ENCODE data around the gene WWOX.

WWOX gene

DNA sequence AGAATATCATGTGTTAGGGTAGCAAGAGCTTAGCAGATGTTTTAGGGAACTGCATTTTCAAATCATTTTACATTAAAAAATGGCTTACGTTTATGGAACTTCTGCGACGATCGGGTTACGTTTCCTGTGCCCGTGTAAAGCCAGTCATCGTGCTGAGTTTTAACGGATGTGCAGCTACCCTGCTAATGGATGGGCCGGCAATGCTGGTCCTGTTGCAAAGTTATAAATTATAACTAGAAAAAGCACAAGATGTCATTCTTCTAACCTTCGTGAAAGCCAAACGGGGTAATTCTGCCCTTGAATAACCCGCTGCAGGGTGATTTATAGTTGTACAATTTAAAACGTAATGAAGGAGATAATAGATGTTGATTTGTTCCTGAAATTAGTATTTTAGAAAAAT is 339.2 kb downstream of the WWOX start:
- Histone ChIP-seq H3K9me3 (ENCODE audit: low read length) (no peaks in the 10 kb centered on the region), H2AFZ (ENCODE audit: low read depth, low read length) (no peak overlapping the region), H3K36me3 (ENCODE audit: insufficient read depth, low read length) (no peaks in the 10 kb centered on the region), H3K27me3 (ENCODE audit: insufficient read depth, low read length) (no peaks in the 10 kb centered on the region), H3K4me3 (ENCODE audit: low read length) (no peak overlapping the region), H3K4me1 (ENCODE audit: insufficient read depth, low read length) (no peaks in the 10 kb centered on the region)

- Histone ChIP-seq H3K4me3 (ENCODE audit: low read length) (no peak overlapping the region), H3K9me3 (ENCODE audit: low read length) (no peaks in the 10 kb centered on the region), H3K4me1 (ENCODE audit: insufficient read depth, low read length) (no peaks in the 10 kb centered on the region), H3K27me3 (ENCODE audit: insufficient read depth, low read length) (no peaks in the 10 kb centered on the region), H3K36me3 (ENCODE audit: insufficient read depth, low read length) (no peaks in the 10 kb centered on the region), H2AFZ (ENCODE audit: low read depth, low read length) (no peak overlapping the region)
Measured at GRCh38 chr16:78439646-78440045, 340.2 kb downstream of the WWOX start.

DNA sequence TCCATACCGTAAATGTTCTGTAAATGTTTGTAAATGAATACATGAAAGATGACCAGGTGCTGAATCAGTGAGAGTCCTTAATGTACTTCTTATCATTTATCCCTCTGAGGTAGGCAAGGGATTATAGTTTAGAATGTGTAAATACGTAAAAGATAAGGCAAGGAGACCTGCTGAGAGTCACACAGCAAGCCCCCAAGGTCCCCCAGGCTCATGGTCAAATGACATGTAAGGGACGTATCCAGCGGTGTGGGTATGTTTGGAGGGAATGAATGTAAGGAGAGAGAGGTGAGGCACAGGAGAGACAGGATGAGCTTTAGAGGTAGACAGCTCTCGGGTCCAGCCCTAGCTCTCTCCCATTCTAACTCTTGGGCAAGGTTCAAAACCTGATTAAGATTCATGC is 341.8 kb downstream of the WWOX start:
- H3K4me3 ChIP-seq (ENCODE audit: low read length) = no peak overlapping the region
- no peak overlapping the region for H2AFZ ChIP-seq (ENCODE audit: low read depth, low read length)
- no peaks in the 10 kb centered on the region for H3K4me1 ChIP-seq (ENCODE audit: insufficient read depth, low read length)
- no peaks in the 10 kb centered on the region for H3K36me3 ChIP-seq (ENCODE audit: insufficient read depth, low read length)
- no peaks in the 10 kb centered on the region for H3K9me3 ChIP-seq (ENCODE audit: low read length)
- no peaks in the 10 kb centered on the region for H3K27me3 ChIP-seq (ENCODE audit: insufficient read depth, low read length)

DNA sequence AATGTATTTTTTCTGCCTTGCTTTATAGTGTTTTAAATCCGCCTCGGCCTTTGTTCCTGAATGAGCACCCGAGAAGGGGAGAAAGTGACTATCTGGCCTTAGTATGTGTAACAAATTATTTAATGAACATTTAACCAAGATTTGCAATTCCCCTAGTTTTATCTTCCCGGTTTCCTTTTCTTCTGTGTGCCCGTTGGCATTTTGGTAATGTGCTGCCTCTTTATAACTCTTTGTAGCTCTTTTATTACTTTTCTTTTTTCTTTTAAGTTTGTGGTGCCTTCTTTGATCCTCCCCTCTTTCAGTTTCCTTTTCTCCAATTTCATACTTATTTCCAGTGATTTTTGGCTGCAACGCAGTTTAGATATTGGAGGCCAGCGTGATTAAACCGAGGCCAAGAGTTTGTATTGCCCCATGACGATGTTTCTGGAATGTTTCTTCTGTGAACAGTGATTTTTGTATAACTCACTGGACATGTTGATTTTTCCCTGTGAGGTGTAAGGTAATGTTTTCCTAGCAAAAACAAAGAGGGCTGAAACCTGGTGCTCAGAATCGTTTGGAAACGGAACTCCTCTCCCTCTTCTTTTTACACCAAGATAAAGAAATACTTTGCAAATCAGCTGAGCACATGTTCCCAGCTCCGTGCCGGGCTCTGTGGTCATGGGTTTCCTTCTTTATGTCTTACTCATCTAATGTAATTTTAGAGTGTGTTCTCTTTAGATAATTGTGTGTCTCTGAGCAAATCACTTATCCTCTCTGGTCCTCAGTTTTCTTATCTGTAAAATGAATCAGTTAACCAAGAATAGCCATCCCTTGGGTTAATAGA is 344.3 kb downstream of the WWOX start:
- H3K4me1 ChIP-seq (ENCODE audit: insufficient read depth, low read length) = no peaks in the 10 kb centered on the region
- no peak overlapping the region for H3K4me3 ChIP-seq (ENCODE audit: low read length)
- H3K27me3 ChIP-seq (ENCODE audit: insufficient read depth, low read length) = no peaks in the 10 kb centered on the region
- no peaks in the 10 kb centered on the region for H3K36me3 ChIP-seq (ENCODE audit: insufficient read depth, low read length)
- no peak overlapping the region for H2AFZ ChIP-seq (ENCODE audit: low read depth, low read length)
- no peaks in the 10 kb centered on the region for H3K9me3 ChIP-seq (ENCODE audit: low read length)

GRCh38 chr16:78445818-78446217 is 346.4 kb downstream of the WWOX start:
- Histone ChIP-seq H3K4me1 (ENCODE audit: insufficient read depth, low read length) (no peaks in the 10 kb centered on the region), H3K4me3 (ENCODE audit: low read length) (no peak overlapping the region), H3K36me3 (ENCODE audit: insufficient read depth, low read length) (no peaks in the 10 kb centered on the region), H3K9me3 (ENCODE audit: low read length) (no peaks in the 10 kb centered on the region), H3K27me3 (ENCODE audit: insufficient read depth, low read length) (no peaks in the 10 kb centered on the region), H2AFZ (ENCODE audit: low read depth, low read length) (no peak overlapping the region)

DNA sequence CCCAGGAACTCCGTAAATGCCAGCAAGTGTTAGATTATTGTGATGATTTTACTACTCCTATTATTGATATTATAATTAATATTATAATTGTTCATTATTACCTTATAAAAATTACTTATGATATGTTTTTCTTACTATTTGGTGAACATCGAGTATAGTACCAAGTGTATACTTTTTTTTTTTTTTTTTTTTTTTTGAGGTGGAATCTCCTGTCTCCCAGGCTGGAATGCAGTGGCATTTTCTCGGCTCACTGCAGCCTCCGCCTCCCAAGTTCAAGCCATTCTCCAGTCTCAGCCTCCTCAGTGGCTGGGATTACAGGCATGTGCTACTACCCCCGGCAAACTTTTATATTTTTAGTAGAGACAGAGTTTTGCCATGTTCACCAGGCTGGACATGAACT is 347.0 kb downstream of the WWOX start:
- Histone ChIP-seq H3K4me3 (ENCODE audit: low read length) (no peak overlapping the region), H3K4me1 (ENCODE audit: insufficient read depth, low read length) (no peaks in the 10 kb centered on the region), H3K27me3 (ENCODE audit: insufficient read depth, low read length) (no peaks in the 10 kb centered on the region), H3K36me3 (ENCODE audit: insufficient read depth, low read length) (no peaks in the 10 kb centered on the region), H2AFZ (ENCODE audit: low read depth, low read length) (no peak overlapping the region), H3K9me3 (ENCODE audit: low read length) (no peaks in the 10 kb centered on the region)

DNA sequence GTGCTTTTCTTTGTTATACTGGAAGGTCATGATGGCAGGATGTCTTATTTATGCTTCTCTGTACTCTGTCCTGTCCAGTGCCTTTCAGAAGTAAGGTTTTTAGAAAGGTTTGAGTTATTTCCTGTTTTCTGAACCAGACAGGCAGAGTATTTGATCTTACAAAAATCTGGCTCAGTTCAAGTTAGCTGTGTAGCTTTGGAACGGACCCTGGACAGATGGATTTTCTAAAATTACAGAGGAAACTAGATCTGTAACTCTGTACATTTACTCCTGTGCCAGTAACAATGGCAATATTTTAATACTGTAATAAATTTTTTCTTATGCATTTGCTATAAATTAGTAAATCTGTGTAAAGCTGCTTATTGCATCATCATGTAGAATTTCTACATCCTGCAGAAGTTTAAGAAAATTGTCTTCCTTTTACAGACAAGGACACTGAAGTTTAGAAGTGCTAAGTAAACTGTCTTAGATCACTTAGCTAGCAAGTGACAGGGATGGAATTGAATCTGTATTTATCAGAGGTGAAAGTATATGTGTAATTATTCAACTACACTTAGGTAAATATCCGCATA is 347.6 kb downstream of the WWOX start:
- Histone ChIP-seq H2AFZ (ENCODE audit: low read depth, low read length) (no peak overlapping the region), H3K4me3 (ENCODE audit: low read length) (no peak overlapping the region), H3K27me3 (ENCODE audit: insufficient read depth, low read length) (no peaks in the 10 kb centered on the region), H3K36me3 (ENCODE audit: insufficient read depth, low read length) (no peaks in the 10 kb centered on the region), H3K4me1 (ENCODE audit: insufficient read depth, low read length) (no peaks in the 10 kb centered on the region), H3K9me3 (ENCODE audit: low read length) (no peaks in the 10 kb centered on the region)

DNA sequence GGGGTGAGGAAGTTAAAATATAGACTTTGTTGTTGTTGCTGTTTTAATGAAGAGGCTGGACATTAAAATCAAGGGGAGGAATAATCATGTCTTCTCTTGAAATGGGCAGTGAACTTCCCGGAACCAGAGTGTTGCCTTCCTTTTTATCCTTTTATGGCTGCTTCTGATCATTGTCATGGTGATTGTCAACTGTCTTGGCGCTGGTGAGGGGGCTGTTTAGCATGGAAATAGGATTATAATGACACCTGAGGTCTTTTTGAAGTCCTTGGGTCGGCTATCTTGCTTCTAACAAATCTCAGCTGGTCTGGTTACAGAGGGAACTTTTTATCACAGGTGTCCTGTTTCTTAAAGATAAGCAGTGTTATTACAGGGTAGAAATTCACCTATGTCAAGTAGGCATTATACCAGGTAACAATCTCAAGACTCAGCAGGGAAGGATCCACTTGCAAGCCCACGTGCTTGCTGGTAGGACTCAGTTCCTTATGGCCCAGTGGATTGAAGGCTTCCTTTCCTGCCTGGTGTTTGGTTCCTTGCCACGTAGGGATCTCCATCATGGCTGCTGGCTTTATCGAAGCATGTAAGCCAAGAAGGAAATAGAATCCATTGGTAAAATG is 349.3 kb downstream of the WWOX start:
- Histone ChIP-seq H2AFZ (ENCODE audit: low read depth, low read length) (no peak overlapping the region), H3K4me3 (ENCODE audit: low read length) (no peak overlapping the region), H3K9me3 (ENCODE audit: low read length) (no peaks in the 10 kb centered on the region), H3K27me3 (ENCODE audit: insufficient read depth, low read length) (no peaks in the 10 kb centered on the region), H3K36me3 (ENCODE audit: insufficient read depth, low read length) (no peaks in the 10 kb centered on the region), H3K4me1 (ENCODE audit: insufficient read depth, low read length) (no peaks in the 10 kb centered on the region)

GRCh38 chr16:78450255-78450654 is 350.8 kb downstream of the WWOX start:
- Histone ChIP-seq H3K4me3 (ENCODE audit: low read length) (no peak overlapping the region), H3K9me3 (ENCODE audit: low read length) (no peaks in the 10 kb centered on the region), H3K4me1 (ENCODE audit: insufficient read depth, low read length) (no peaks in the 10 kb centered on the region), H2AFZ (ENCODE audit: low read depth, low read length) (no peak overlapping the region), H3K36me3 (ENCODE audit: insufficient read depth, low read length) (no peaks in the 10 kb centered on the region), H3K27me3 (ENCODE audit: insufficient read depth, low read length) (no peaks in the 10 kb centered on the region)

DNA sequence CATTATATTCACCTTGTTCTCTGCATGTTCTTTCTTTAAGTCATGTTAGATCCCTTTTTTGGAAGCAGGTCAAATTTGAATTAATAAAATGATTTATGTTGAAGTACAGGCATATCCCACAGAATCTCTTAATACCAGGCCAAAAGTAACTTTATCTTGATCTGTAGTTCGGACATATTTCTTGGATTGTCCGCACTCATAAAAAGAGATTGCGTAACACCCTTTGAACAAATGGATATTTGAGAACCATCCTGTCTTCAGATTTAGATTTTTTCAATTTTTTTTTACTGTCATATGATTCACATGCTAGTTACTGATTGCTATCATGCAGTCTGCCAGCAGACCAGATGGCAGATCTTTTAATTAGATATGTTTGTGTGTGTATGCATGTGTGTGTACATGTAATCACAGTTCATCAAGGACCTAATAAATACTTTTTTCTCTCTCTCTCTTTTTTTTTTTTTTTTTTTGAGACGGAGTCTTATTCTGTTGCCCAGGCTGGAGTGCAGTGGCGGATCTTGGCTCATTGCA is 352.6 kb downstream of the WWOX start:
- Histone ChIP-seq H3K4me1 (ENCODE audit: insufficient read depth, low read length) (no peaks in the 10 kb centered on the region), H3K27me3 (ENCODE audit: insufficient read depth, low read length) (no peaks in the 10 kb centered on the region), H3K36me3 (ENCODE audit: insufficient read depth, low read length) (no peaks in the 10 kb centered on the region), H3K9me3 (ENCODE audit: low read length) (no peaks in the 10 kb centered on the region), H3K4me3 (ENCODE audit: low read length) (no peak overlapping the region), H2AFZ (ENCODE audit: low read depth, low read length) (no peak overlapping the region)

DNA sequence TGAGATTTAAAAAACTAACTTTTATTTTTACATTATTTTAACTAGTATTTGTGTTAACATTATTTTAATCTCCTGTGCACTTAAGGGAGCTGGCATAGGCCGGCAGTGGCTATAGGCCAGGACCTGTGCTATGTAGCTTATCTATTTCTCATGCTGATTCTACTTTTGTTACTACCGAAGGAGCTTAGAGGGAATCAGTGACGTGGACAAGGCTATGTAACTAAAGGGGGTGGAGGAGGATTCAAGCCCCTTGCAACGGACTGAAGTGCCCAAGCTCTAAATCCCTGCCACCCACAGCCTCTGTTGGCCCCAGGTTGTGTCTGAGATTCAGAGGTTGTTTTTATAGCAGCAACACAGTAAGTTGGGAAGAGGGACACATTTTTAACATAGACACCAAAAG is 356.4 kb downstream of the WWOX start:
- H3K36me3 ChIP-seq (ENCODE audit: insufficient read depth, low read length) = no peaks in the 10 kb centered on the region
- no peaks in the 10 kb centered on the region for H3K9me3 ChIP-seq (ENCODE audit: low read length)
- no peak overlapping the region for H2AFZ ChIP-seq (ENCODE audit: low read depth, low read length)
- no peaks in the 10 kb centered on the region for H3K27me3 ChIP-seq (ENCODE audit: insufficient read depth, low read length)
- no peak overlapping the region for H3K4me3 ChIP-seq (ENCODE audit: low read length)
- H3K4me1 ChIP-seq (ENCODE audit: insufficient read depth, low read length) = no peaks in the 10 kb centered on the region

DNA sequence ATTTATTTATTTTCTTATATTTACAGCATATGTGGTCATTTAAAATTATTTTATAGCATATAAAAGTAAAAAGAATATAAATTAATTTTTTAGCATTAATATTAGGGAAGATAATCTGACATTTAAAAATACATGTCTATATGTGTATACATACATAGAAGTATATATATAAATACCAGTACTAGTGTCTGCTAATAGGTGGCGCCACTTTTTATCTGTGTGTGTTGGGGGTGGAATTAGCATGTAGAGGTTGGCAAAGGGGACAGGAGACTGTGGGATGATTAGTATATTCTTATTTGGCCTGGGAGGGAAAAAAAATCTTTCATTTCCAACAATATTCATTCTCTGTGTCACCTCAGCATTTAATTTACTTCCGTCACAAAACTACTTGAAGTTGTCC is 359.1 kb downstream of the WWOX start:
- Histone ChIP-seq H3K4me1 (ENCODE audit: insufficient read depth, low read length) (peaks cover 14% of the 10 kb centered on the region), H3K27me3 (ENCODE audit: insufficient read depth, low read length) (no peaks in the 10 kb centered on the region), H3K9me3 (ENCODE audit: low read length) (no peaks in the 10 kb centered on the region), H3K4me3 (ENCODE audit: low read length) (no peak overlapping the region), H2AFZ (ENCODE audit: low read depth, low read length) (no peak overlapping the region), H3K36me3 (ENCODE audit: insufficient read depth, low read length) (no peaks in the 10 kb centered on the region)

DNA sequence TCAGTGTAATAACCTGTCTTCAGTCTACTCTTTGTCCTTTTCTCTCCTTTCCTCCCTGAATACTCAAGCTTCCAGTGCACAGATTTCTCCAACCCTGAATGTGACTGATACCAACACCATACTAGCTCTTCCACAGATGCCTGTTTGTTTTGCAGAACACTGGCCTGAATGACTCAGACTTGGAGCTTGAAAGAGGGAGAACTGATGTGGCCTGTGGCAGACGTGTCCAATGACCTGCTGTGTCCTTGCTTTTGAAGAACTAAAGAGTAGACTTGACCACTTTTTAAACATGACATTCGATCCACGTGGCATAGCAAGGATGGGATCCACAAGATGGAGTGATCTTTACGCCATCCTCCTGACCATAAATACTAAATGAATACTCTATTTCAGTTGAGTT is 361.0 kb downstream of the WWOX start:
- no peak overlapping the region for H2AFZ ChIP-seq (ENCODE audit: low read depth, low read length)
- H3K4me1 ChIP-seq (ENCODE audit: insufficient read depth, low read length) = peaks cover 14% of the 10 kb centered on the region
- peaks cover 4% of the 10 kb centered on the region for H3K9me3 ChIP-seq (ENCODE audit: low read length)
- H3K4me3 ChIP-seq (ENCODE audit: low read length) = no peak overlapping the region
- no peaks in the 10 kb centered on the region for H3K27me3 ChIP-seq (ENCODE audit: insufficient read depth, low read length)
- H3K36me3 ChIP-seq (ENCODE audit: insufficient read depth, low read length) = no peaks in the 10 kb centered on the region
